Measurements from ENCODE around the gene ZNF609. TPM values are rescaled to one million over a fixed set of nuclear protein-coding genes. Genes with fewer than 3 reads are reported as not detected.

Gene ZNF609
- total and polyA plus RNA-seq, 2 of the 13 experiments (the other 11 are each of a cell fraction or from before 2014, with no cell fraction given), result 8.9 to 9.9 TPM

DNA sequence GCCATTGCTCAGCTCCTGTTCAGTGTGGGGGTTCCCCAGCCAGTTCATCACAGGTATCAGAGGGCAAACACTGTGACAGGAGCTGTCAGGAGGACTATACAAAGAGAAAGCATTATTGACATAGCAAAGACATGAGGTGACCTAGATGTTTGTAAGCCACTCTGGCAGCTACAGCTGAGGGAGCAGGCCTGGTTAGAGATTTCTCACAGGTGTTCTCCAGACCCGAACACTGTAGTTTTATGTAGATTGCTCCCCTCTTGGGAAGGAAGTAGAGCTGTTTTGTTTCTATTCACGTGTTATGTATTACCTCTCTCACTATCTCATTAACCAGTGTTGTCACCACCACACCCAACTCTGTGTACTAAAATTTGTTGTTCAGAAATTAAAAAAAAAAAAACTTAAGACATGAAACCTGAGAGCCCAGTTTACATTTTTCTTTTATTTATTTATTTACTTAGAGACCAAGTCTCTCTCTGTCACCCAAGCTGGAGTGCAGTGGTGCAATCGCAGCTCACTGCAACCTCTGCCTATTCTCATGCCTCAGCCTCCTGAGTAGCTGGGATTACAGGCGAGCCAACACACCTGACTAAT, 191.3 kb downstream of the ZNF609 start (continued):
- TF ChIP-seq, protein P1, sequence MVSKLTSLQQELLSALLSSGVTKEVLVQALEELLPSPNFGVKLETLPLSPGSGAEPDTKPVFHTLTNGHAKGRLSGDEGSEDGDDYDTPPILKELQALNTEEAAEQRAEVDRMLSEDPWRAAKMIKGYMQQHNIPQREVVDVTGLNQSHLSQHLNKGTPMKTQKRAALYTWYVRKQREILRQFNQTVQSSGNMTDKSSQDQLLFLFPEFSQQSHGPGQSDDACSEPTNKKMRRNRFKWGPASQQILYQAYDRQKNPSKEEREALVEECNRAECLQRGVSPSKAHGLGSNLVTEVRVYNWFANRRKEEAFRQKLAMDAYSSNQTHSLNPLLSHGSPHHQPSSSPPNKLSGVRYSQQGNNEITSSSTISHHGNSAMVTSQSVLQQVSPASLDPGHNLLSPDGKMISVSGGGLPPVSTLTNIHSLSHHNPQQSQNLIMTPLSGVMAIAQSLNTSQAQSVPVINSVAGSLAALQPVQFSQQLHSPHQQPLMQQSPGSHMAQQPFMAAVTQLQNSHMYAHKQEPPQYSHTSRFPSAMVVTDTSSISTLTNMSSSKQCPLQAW (CRISPR knock-in tag; IDR thresholded peaks at IDR 0.05), result peak; percentile 84
- TF ChIP-seq TBP (CRISPR knock-in tag; IDR thresholded peaks at IDR 0.05) (no peak), GFI1 (CRISPR knock-in tag; IDR thresholded peaks at IDR 0.05; ENCODE audit: borderline replicate concordance) (no peak), ZNF569 (CRISPR knock-in tag; IDR thresholded peaks at IDR 0.05; ENCODE audit: borderline replicate concordance) (no peak), HDAC2 (CRISPR knock-in tag; IDR thresholded peaks at IDR 0.05) (peak; percentile 69; the same call in 1 of the 2 replicates), ZSCAN12 (CRISPR knock-in tag; IDR thresholded peaks at IDR 0.05) (no peak), TOPORS (CRISPR knock-in tag; IDR thresholded peaks at IDR 0.05) (no peak), DMAP1 (CRISPR knock-in tag; IDR thresholded peaks at IDR 0.05) (no peak), GTF3A (CRISPR knock-in tag; conservative IDR thresholded peaks at IDR 0.05) (no peak), SP2 (CRISPR knock-in tag; IDR thresholded peaks at IDR 0.05) (no peak), HHEX (CRISPR knock-in tag; IDR thresholded peaks at IDR 0.05) (no peak), ZNF251 (CRISPR knock-in tag; IDR thresholded peaks at IDR 0.05) (no peak), LCORL (IDR thresholded peaks at IDR 0.05) (no peak), LCORL (CRISPR knock-in tag; IDR thresholded peaks at IDR 0.05) (peak; percentile 59; the same call in 1 of the 2 replicates), NR3C1 (CRISPR knock-in tag; IDR thresholded peaks at IDR 0.05) (no peak), ZNF550 (CRISPR knock-in tag; IDR thresholded peaks at IDR 0.05; ENCODE audit: borderline replicate concordance) (no peak), ZNF773 (CRISPR knock-in tag; IDR thresholded peaks at IDR 0.05; ENCODE audit: borderline replicate concordance) (no peak)
- TF ChIP-seq, protein P2, sequence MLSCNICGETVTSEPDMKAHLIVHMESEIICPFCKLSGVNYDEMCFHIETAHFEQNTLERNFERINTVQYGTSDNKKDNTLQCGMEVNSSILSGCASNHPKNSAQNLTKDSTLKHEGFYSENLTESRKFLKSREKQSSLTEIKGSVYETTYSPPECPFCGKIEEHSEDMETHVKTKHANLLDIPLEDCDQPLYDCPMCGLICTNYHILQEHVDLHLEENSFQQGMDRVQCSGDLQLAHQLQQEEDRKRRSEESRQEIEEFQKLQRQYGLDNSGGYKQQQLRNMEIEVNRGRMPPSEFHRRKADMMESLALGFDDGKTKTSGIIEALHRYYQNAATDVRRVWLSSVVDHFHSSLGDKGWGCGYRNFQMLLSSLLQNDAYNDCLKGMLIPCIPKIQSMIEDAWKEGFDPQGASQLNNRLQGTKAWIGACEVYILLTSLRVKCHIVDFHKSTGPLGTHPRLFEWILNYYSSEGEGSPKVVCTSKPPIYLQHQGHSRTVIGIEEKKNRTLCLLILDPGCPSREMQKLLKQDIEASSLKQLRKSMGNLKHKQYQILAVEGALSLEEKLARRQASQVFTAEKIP (CRISPR knock-in tag; IDR thresholded peaks at IDR 0.05; ENCODE audit: borderline replicate concordance), result no peak
- TF ChIP-seq, protein P3, sequence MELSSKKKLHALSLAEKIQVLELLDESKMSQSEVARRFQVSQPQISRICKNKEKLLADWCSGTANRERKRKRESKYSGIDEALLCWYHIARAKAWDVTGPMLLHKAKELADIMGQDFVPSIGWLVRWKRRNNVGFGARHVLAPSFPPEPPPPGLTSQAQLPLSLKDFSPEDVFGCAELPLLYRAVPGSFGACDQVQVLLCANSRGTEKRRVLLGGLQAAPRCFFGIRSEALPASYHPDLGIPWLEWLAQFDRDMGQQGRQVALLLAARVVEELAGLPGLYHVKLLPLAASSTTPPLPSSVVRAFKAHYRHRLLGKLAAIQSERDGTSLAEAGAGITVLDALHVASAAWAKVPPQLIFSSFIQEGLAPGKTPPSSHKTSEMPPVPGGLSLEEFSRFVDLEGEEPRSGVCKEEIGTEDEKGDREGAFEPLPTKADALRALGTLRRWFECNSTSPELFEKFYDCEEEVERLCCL (CRISPR knock-in tag; IDR thresholded peaks at IDR 0.05; ENCODE audit: borderline replicate concordance), result no peak
- TF ChIP-seq, protein P4, sequence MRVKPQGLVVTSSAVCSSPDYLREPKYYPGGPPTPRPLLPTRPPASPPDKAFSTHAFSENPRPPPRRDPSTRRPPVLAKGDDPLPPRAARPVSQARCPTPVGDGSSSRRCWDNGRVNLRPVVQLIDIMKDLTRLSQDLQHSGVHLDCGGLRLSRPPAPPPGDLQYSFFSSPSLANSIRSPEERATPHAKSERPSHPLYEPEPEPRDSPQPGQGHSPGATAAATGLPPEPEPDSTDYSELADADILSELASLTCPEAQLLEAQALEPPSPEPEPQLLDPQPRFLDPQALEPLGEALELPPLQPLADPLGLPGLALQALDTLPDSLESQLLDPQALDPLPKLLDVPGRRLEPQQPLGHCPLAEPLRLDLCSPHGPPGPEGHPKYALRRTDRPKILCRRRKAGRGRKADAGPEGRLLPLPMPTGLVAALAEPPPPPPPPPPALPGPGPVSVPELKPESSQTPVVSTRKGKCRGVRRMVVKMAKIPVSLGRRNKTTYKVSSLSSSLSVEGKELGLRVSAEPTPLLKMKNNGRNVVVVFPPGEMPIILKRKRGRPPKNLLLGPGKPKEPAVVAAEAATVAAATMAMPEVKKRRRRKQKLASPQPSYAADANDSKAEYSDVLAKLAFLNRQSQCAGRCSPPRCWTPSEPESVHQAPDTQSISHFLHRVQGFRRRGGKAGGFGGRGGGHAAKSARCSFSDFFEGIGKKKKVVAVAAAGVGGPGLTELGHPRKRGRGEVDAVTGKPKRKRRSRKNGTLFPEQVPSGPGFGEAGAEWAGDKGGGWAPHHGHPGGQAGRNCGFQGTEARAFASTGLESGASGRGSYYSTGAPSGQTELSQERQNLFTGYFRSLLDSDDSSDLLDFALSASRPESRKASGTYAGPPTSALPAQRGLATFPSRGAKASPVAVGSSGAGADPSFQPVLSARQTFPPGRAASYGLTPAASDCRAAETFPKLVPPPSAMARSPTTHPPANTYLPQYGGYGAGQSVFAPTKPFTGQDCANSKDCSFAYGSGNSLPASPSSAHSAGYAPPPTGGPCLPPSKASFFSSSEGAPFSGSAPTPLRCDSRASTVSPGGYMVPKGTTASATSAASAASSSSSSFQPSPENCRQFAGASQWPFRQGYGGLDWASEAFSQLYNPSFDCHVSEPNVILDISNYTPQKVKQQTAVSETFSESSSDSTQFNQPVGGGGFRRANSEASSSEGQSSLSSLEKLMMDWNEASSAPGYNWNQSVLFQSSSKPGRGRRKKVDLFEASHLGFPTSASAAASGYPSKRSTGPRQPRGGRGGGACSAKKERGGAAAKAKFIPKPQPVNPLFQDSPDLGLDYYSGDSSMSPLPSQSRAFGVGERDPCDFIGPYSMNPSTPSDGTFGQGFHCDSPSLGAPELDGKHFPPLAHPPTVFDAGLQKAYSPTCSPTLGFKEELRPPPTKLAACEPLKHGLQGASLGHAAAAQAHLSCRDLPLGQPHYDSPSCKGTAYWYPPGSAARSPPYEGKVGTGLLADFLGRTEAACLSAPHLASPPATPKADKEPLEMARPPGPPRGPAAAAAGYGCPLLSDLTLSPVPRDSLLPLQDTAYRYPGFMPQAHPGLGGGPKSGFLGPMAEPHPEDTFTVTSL (CRISPR knock-in tag; IDR thresholded peaks at IDR 0.05; ENCODE audit: borderline replicate concordance), result no peak; the same call in 1 of the 2 replicates
